Breast epithelium (tissue), 3 donors: ENCODE data around the gene GALNT5.

Source experiments
- POLR2A ChIP-seq: fragments of 450-650 bp; IDR thresholded peaks from one replicate; pipeline ENCODE4 v1.6.1; 2016; ENCODE audit warnings: antibody characterized with exemption, mild to moderate bottlenecking, moderate library complexity
- POLR2AphosphoS5 ChIP-seq, 3 donors: sonication (generic); formaldehyde crosslinking; IDR thresholded peaks; one replicate each; pipeline ENCODE4 v1.6.1; 2017; ENCODE audit warnings: antibody characterized with exemption in 3 of 3
- TF ChIP-seq, protein P1 (sequence below), 3 donors: fragments of 450-650 bp; IDR thresholded peaks; one replicate each; pipeline ENCODE4 v1.5.1; 2016 to 2017; ENCODE audit warnings: antibody characterized with exemption in 3 of 3, mild to moderate bottlenecking in 3 of 3, moderate library complexity in 3 of 3

DNA sequence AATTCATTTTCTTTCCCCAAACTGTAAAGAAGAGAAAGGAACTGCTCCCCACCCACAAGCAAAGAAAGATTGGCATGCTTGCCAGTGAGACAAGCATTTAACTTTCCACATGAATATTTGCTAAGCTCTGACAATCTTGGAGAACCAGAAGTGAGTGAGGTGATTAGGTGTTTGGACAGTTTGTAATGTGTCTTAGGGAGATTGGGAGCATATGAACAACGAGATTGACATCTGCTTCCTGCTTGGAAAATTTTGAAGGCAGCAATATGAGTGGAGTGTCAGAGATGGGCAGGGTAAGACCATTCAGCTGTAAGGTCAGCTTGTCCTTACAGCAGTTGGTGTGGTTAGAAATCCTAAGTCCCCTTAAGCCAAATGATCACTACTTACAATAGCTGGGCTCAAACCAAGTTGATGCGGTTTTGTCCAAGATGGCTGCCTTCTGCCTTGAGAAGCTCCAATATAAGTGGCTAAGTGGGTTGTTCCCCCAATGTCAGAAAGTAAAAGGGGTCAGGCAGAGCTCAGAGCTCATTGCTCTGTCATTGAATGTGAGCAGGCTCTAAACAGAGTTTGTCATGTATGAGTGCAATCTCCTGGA, 36.0 kb upstream of the GALNT5 start:
- TF ChIP-seq POLR2A (no peak), POLR2AphosphoS5 (IDR thresholded peaks at IDR 0.05) (no peak)
- TF ChIP-seq, protein P1, sequence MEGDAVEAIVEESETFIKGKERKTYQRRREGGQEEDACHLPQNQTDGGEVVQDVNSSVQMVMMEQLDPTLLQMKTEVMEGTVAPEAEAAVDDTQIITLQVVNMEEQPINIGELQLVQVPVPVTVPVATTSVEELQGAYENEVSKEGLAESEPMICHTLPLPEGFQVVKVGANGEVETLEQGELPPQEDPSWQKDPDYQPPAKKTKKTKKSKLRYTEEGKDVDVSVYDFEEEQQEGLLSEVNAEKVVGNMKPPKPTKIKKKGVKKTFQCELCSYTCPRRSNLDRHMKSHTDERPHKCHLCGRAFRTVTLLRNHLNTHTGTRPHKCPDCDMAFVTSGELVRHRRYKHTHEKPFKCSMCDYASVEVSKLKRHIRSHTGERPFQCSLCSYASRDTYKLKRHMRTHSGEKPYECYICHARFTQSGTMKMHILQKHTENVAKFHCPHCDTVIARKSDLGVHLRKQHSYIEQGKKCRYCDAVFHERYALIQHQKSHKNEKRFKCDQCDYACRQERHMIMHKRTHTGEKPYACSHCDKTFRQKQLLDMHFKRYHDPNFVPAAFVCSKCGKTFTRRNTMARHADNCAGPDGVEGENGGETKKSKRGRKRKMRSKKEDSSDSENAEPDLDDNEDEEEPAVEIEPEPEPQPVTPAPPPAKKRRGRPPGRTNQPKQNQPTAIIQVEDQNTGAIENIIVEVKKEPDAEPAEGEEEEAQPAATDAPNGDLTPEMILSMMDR (IDR thresholded peaks at IDR 0.05) = no peak
